ENCODE data around the gene SMAD2.

Gene SMAD2

GRCh38 chr18:47893939-47894699, 36.3 kb downstream of the SMAD2 start:
- no peak for DNase-seq

GRCh38 chr18:47893047-47893446, 37.4 kb downstream of the SMAD2 start:
- DNase-seq, result no peak

GRCh38 chr18:47888156-47888555, 42.3 kb downstream of the SMAD2 start:
- no peak for DNase-seq

- no peak for DNase-seq
These were observed 43.2 kb downstream of the SMAD2 start for GRCh38 chr18:47887227-47887626.

- peak; percentile 3 for DNase-seq
These were observed 46.6 kb downstream of the SMAD2 start for GRCh38 chr18:47883771-47884413.

GRCh38 chr18:47882641-47883040, 47.8 kb downstream of the SMAD2 start:
- no peak for DNase-seq

- DNase-seq, result no peak
These were observed 48.6 kb downstream of the SMAD2 start for GRCh38 chr18:47881752-47882455.

- no peak for DNase-seq
These were observed 49.4 kb downstream of the SMAD2 start for GRCh38 chr18:47881042-47881441.

GRCh38 chr18:47877892-47878291, 52.6 kb downstream of the SMAD2 start:
- DNase-seq, result no peak

- DNase-seq, result no peak
These were observed 53.6 kb downstream of the SMAD2 start for GRCh38 chr18:47876813-47877212.

- DNase-seq, result no peak
These were observed 56.8 kb downstream of the SMAD2 start for GRCh38 chr18:47873625-47874024.

- DNase-seq, result no peak
These were observed 58.0 kb downstream of the SMAD2 start for GRCh38 chr18:47872426-47872825.

GRCh38 chr18:47871288-47871687, 59.2 kb downstream of the SMAD2 start:
- no peak for DNase-seq

GRCh38 chr18:47870605-47871004, 59.9 kb downstream of the SMAD2 start:
- no peak for DNase-seq

- no peak for DNase-seq
These were observed 61.7 kb downstream of the SMAD2 start for GRCh38 chr18:47868744-47869143.

- DNase-seq, result no peak
These were observed 65.3 kb downstream of the SMAD2 start for GRCh38 chr18:47865183-47865582.

- DNase-seq, result no peak
These were observed 67.4 kb downstream of the SMAD2 start for GRCh38 chr18:47863041-47863440.

- no peak for DNase-seq
These were observed 71.9 kb downstream of the SMAD2 start for GRCh38 chr18:47858607-47859006.

GRCh38 chr18:47847635-47848034, 82.8 kb downstream of the SMAD2 start:
- DNase-seq, result no peak

GRCh38 chr18:47846431-47846830, 84.0 kb downstream of the SMAD2 start:
- DNase-seq, result no peak

- no peak for DNase-seq
These were observed 85.5 kb downstream of the SMAD2 start for GRCh38 chr18:47844828-47845498.

- DNase-seq, result no peak
These were observed 87.6 kb downstream of the SMAD2 start for GRCh38 chr18:47842836-47843235.

GRCh38 chr18:47838396-47838795, 92.1 kb downstream of the SMAD2 start:
- DNase-seq, result no peak

All from NCI-H2029 (cell line).